ENCODE measurements around the gene SRSF8. TPM values are rescaled to one million over a fixed set of nuclear protein-coding genes. Genes with fewer than 3 reads are reported as not detected.

The SRSF8 gene
- total RNA-seq, 2 donors from 2014 or later = 24.7 to 37.4 TPM

DNA sequence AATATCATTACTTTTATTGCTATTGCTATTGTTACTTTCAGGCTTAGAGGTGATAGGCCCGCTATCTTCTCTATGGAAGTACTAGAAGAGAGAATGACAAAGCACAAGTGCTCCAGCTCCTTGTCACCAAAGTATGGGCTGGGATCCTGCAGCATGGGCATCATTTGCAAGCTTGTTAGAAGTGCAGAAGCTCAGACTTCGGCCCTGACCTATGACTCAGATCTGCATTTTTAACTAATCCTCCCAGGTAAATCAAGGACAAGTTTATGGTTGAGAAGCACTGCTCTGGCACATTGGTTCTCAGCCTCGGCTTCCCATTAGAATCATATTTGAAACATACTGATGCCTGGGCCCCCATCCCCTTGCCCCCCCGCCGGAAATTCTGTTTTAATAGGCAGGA, 14.3 kb downstream of the SRSF8 start:
- Histone ChIP-seq H3K4me1 (peaks cover 0 to 3% of the 10 kb centered on the region in 2 donors), H3K36me3 (no peaks in the 10 kb centered on the region), H3K9me3 (no peaks in the 10 kb centered on the region), H3K27me3 (no peaks in the 10 kb centered on the region), H3K4me3 (no peak overlapping the region), H3K27ac (peak overlapping the region in 1 of 2 donors; percentile 36)
- no peak for DNase-seq (ENCODE audit: low spot score)
- TF ChIP-seq, protein P1, sequence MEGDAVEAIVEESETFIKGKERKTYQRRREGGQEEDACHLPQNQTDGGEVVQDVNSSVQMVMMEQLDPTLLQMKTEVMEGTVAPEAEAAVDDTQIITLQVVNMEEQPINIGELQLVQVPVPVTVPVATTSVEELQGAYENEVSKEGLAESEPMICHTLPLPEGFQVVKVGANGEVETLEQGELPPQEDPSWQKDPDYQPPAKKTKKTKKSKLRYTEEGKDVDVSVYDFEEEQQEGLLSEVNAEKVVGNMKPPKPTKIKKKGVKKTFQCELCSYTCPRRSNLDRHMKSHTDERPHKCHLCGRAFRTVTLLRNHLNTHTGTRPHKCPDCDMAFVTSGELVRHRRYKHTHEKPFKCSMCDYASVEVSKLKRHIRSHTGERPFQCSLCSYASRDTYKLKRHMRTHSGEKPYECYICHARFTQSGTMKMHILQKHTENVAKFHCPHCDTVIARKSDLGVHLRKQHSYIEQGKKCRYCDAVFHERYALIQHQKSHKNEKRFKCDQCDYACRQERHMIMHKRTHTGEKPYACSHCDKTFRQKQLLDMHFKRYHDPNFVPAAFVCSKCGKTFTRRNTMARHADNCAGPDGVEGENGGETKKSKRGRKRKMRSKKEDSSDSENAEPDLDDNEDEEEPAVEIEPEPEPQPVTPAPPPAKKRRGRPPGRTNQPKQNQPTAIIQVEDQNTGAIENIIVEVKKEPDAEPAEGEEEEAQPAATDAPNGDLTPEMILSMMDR (IDR thresholded peaks at IDR 0.05) = no peak

DNA sequence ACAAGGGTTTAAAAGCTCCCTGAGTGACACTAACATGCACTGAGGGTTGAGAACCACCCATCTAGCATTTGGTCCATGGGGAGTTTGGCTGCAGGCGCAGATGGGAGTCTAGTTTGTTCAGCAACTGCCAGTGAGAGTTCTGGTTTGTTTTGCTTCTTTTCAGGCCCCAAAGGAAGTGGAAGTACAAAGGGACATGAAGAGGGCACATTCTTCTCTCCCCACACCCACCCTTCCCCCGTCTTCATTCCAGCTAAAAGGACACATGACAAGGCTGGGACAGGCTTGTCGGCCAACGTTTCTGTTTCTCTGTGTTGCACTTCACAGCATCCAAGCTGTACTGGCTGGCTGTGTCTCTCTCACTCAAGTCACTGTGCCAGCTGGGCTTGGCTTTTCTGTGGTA, 14.7 kb downstream of the SRSF8 start:
- H3K9me3 ChIP-seq = no peaks in the 10 kb centered on the region
- DNase-seq (ENCODE audit: low spot score) = peak; percentile 69
- H3K27me3 ChIP-seq = no peaks in the 10 kb centered on the region
- H3K36me3 ChIP-seq = no peaks in the 10 kb centered on the region
- peaks cover 0 to 3% of the 10 kb centered on the region in 2 donors for H3K4me1 ChIP-seq
- H3K27ac ChIP-seq = peak overlapping the region; percentile 4 to 36
- H3K4me3 ChIP-seq = no peak overlapping the region
- TF ChIP-seq, protein P1 (IDR thresholded peaks at IDR 0.05) = no peak

DNA sequence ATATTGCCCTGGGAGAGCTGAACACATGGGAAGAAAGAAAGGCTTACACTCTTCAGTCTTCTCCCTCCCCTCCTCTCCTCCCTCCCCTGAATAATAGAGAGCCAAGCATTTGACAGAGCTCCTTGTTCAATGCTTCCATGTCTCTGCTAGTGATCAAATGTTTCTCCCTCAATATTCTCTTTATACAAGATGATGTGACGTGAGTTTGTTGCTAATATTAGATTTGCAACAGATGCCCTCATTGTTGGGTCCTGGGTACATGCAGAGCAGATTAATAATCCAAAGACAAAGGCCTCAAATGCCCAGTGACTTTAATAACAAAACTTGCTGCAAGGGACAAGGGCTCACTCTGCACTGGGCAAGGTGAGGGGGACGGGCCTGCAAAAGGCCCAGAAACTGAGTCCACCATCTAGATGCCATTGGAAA, 15.9 kb downstream of the SRSF8 start:
- Histone ChIP-seq H3K4me1 (peaks cover 0 to 3% of the 10 kb centered on the region in 2 donors), H3K36me3 (no peaks in the 10 kb centered on the region), H3K9me3 (no peaks in the 10 kb centered on the region), H3K4me3 (no peak overlapping the region), H3K27me3 (no peaks in the 10 kb centered on the region), H3K27ac (peak overlapping the region in 1 of 2 donors; percentile 36)
- no peak for DNase-seq (ENCODE audit: low spot score)
- TF ChIP-seq, protein P1 (IDR thresholded peaks at IDR 0.05) = no peak

DNA sequence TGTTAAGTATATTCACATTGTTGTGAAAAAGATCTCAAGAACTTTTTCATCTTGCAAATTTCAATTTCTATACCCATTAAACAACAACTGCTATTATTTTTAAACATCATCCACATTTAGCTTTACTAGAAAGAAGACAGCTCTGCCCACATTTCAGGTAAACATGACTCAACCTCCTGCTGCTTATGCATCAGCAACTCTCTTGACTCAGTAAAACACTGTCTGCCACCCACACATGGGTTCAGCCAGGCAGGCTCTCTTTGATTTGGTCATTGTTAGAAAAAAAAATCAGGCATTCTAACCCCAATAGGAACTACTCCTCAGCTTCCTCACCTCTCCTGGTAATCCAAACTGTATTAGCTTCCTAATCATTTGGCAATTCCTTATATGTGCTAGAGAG, 17.8 kb downstream of the SRSF8 start:
- H3K27ac ChIP-seq = no peak overlapping the region
- no peak for DNase-seq (ENCODE audit: low spot score)
- H3K36me3 ChIP-seq = no peaks in the 10 kb centered on the region
- H3K27me3 ChIP-seq = no peaks in the 10 kb centered on the region
- H3K9me3 ChIP-seq = no peaks in the 10 kb centered on the region
- H3K4me1 ChIP-seq = peaks cover 0 to 3% of the 10 kb centered on the region in 2 donors
- TF ChIP-seq, protein P1 (IDR thresholded peaks at IDR 0.05) = no peak
- no peak overlapping the region for H3K4me3 ChIP-seq

DNA sequence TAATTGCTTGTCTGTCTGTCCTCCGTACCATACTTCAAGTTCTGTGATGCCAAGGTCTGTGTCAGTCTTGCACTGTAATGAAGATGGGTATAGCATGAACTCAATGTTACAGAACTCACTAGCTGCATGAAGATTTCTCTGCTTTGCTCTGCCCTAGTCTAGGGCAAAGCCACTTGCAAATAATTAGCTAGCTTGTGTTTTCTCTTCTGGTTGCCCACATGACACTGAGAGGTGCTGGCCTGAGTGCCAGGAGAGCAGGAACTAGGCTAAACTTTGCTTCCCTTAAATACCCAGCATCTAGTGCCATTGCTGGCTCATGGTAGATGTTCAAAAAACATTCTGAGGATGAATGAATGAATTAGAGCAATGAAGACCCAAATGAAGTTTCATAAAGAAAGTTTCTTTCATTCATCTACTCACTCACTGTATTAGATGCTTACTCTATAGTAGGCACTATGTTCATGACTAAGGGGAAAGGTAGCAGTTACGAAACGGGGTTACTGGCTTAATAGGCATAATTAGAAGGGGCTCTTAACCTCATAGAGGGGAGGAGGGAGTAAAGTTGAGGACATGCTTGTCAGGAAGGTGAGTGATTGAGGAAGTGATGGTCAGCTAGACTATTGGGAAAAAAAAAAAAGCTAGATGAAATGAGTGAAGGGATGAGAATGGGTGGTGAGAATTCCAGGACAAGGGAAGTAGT, 18.5 kb downstream of the SRSF8 start:
- peaks cover 0 to 3% of the 10 kb centered on the region in 2 donors for H3K4me1 ChIP-seq
- DNase-seq (ENCODE audit: low spot score) = no peak
- no peaks in the 10 kb centered on the region for H3K27me3 ChIP-seq
- H3K36me3 ChIP-seq = no peaks in the 10 kb centered on the region
- H3K27ac ChIP-seq = no peak overlapping the region
- H3K4me3 ChIP-seq = no peak overlapping the region
- no peaks in the 10 kb centered on the region for H3K9me3 ChIP-seq
- TF ChIP-seq, protein P1 (IDR thresholded peaks at IDR 0.05) = no peak

DNA sequence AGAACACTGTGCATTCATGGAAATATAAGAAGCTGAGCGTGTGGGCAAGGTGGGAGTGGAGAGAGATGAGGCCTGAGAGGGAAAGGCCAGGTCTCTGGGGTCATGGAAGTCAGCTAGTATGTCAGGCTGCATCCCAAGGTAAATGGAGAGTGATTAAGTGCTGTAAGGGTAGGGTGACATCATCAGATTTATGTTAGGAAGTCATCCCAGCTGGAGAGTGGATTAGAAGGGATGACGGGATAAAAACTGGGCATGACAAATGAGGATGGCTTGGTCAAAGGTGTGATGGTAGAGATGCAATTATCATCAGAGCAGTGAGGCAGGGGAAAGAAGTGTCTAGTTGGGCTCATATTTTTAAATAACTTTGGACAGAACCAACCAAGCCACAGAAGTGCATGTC, 19.4 kb downstream of the SRSF8 start:
- Histone ChIP-seq H3K27ac (no peak overlapping the region), H3K27me3 (no peaks in the 10 kb centered on the region), H3K9me3 (no peaks in the 10 kb centered on the region), H3K4me1 (peaks cover 0 to 10% of the 10 kb centered on the region in 2 donors), H3K36me3 (no peaks in the 10 kb centered on the region), H3K4me3 (no peak overlapping the region)
- TF ChIP-seq, protein P1 (IDR thresholded peaks at IDR 0.05) = no peak
- no peak for DNase-seq (ENCODE audit: low spot score)

Data from right atrium auricular region (tissue), 2 donors.